ENCODE results near the gene PTPRG.

GRCh38 chr3:62287392-62287927 lies 726.1 kb downstream of the PTPRG start:
- TF ChIP-seq POLR2AphosphoS5 (IDR thresholded peaks at IDR 0.05; ENCODE audit: low read depth, low read length) (no peak), POLR2A (IDR thresholded peaks at IDR 0.05; ENCODE audit: low read depth, low read length) (no peak)
